Bronchial epithelial cell (primary cell): ENCODE measurements around the gene CTDSPL2. TPM values are rescaled to one million over a fixed set of nuclear protein-coding genes. Genes with fewer than 3 reads are reported as not detected.
"Not testable (repeated sequence)": the region's sequence is repeated elsewhere in the genome, so short reads cannot be mapped to it uniquely, and the experiment has no call there.

ENCODE experiments used
- DNase-seq: peaks from one replicate; pipeline ENCODE4 v3.0.0-alpha.2; 2010; ENCODE audit warnings: low read depth
- FAIRE-seq: peaks from 2 replicates; lab custom pipeline; 2011; peaks lifted over from hg19 to GRCh38; lab: Jason Lieb, UNC
- H3K27me3 ChIP-seq: 2 replicates; pipeline ENCODE4 v1.5.1; 2011; ENCODE audit warnings: low read length; ENCODE audit not compliant: control insufficient read depth, insufficient read depth
- H3K36me3 ChIP-seq: 2 replicates; pipeline ENCODE4 v1.5.1; 2011; ENCODE audit warnings: low read length; ENCODE audit not compliant: control insufficient read depth, insufficient read depth
- H3K4me3 ChIP-seq: 2 replicates; pipeline ENCODE4 v1.5.1; 2011; ENCODE audit warnings: mild to moderate bottlenecking, low read depth, low read length, control low read depth
- total RNA-seq: library from RNA; depleted of rRNA; stranded (reverse); fragments of >200 nt; gene quantifications from 2 replicates; pipeline ENCODE4 v1.2.1, GENCODE V29; 2014
- TF ChIP-seq, protein P1 (sequence below): IDR thresholded peaks from 2 replicates; pipeline ENCODE4 v1.5.1; 2011; ENCODE audit warnings: mild to moderate bottlenecking, moderate library complexity, low read length, control low read depth, inconsistent platforms; ENCODE audit not compliant: insufficient read depth, severe bottlenecking

CTDSPL2 gene
- total RNA-seq, 1 donor from 2014 or later: 49.0 TPM

DNA sequence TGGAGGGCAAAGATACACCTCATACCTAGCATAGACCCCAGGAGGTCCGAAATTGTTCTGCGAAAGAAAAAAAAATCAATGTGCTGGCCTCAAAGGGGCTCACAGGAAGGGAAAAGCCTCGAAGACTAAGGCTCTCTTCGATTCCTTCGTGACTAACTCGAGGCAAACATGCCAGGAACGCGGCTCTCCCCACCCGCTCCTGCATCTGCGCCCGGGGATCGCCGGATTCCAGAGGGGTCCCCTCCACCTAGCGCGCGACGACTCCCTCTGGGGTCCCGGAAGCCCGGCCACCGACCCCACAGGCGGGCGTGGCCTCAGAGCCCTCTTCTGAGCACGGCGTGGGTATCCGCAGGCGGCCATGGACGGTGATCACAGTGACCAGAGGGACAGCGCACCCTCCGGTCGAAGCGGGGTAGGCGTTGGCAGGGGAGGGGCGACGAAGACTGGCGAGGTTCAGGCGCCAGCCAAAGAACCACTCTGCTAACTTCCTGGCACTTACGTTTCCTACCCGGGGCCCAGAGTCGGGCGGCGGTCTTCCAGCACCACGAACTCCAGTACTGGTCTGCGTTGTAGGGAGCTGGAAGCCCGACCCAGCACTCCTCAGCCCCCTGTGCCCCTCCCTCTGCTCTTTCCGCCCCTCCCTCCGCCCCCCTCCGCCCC lies 109.0 kb downstream of the CTDSPL2 start:
- DNase-seq: peak; percentile 76
- peaks cover 4% of the 10 kb centered on the region for H3K36me3 ChIP-seq
- H3K27me3 ChIP-seq: no peaks in the 10 kb centered on the region
- H3K4me3 ChIP-seq: peak overlapping the region; percentile 93
- TF ChIP-seq, protein P1, sequence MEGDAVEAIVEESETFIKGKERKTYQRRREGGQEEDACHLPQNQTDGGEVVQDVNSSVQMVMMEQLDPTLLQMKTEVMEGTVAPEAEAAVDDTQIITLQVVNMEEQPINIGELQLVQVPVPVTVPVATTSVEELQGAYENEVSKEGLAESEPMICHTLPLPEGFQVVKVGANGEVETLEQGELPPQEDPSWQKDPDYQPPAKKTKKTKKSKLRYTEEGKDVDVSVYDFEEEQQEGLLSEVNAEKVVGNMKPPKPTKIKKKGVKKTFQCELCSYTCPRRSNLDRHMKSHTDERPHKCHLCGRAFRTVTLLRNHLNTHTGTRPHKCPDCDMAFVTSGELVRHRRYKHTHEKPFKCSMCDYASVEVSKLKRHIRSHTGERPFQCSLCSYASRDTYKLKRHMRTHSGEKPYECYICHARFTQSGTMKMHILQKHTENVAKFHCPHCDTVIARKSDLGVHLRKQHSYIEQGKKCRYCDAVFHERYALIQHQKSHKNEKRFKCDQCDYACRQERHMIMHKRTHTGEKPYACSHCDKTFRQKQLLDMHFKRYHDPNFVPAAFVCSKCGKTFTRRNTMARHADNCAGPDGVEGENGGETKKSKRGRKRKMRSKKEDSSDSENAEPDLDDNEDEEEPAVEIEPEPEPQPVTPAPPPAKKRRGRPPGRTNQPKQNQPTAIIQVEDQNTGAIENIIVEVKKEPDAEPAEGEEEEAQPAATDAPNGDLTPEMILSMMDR: peak; percentile 66
- no peak for FAIRE-seq

DNA sequence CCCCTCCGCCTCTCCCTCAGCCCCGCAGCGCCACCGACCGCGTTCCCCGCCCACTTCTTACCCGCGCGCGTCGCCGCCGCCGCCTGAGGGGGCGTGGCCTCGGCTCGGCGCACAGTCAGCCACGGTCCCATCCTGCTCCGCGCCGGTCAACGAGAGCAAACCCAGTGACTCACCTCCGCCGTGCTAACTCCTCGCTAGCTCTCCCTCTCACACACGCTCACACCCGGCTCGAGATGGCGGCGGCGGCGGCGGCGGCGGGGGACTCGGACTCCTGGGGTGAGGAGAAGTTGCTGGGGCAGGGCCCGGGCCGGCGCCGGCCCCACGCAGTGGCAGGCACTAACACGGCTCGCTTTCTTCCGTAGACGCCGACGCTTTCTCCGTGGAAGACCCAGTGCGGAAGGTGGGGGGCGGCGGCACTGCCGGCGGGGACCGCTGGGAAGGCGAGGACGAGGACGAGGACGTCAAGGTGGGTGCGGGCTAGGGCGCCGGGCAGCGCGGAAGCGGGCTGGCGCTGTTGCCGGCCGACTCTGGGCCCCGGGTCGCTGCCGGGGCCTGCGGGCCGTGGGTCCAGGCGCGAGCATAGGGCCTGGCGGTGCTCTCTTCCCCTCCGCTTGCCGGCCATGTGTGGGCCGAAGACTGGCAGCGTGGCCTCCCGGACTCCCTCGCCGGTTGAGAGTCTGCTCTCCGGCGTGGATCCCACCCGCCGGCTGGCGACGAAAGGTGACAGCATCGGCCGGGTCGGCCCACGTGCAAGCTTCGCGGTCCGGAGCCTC lies 109.7 kb downstream of the CTDSPL2 start, which contains the start of gene EIF3J:
EIF3J (plus strand) TSS at position 186 of the 773 bp plus-strand sequence; CDS start at position 234, 48 bp downstream.
- peak within 1 kb of the TSS; percentile 93 for H3K4me3 ChIP-seq
- TF ChIP-seq, protein P1: no peak
- peaks cover 4% of the 10 kb centered on the region for H3K36me3 ChIP-seq
- FAIRE-seq (no peak), DNase-seq (peak; percentile 92)
- no peaks in the 10 kb centered on the region for H3K27me3 ChIP-seq

DNA sequence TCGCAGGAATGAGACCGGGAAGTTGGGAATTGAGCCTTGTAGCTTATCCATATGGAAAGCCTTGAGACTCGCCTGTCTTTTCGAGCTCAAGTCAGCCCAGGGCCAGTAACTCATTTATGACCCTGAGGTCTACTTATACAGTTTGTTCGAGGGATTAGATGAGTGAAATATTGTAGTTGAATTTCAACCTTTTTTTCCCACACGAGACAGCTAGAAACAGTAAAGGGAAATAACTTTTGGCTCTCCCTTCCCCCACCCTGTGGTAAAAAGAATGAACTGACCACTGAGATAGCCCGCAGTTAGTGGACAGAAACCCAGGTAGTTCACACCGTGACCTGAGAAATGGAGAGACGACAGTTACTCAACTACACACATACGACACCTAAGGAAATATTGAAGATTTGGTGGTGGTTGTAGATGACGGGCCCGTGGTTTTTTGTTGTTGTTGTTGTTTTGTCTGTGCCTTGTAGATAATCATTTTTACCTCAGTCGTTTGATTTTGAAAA lies 110.4 kb downstream of the CTDSPL2 start:
- TF ChIP-seq, protein P1: no peak
- no peak for FAIRE-seq
- peak overlapping the region; percentile 93 for H3K4me3 ChIP-seq
- peaks cover 4% of the 10 kb centered on the region for H3K36me3 ChIP-seq
- DNase-seq: peak; percentile 30
- no peaks in the 10 kb centered on the region for H3K27me3 ChIP-seq

DNA sequence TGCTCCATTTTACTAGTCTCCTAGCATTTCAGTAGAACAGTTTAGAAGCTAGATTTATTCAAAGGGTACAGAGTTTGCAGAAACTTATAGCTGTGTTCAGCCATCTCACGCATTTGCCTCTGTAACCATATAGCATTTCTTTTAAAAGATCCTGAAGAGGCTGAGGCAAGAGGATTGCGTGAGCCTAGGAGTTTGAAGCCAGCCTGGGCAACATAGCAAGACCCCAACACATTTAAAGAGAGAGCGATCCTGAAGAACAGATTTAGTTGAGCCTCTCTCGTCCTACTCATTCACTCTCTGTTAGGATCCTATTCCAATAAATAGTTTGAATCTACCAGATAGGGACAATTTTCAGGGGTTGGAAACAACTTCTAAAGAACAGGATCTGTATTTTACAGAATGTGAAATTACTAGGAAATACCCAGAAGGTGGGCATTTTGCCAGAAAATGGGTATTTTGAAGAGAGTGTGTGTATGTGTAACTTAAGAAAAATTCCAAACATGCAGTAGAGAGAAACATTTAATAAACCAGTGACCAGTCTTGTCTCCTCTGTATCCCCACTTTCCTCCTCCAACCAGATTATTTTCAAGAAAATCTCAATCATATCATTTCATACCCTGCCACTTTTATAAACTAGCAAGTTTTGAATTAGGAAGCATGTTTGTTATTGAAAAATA lies 114.0 kb downstream of the CTDSPL2 start:
- peak; percentile 33 for DNase-seq
- Histone ChIP-seq H3K27me3 (no peaks in the 10 kb centered on the region), H3K36me3 (no peaks in the 10 kb centered on the region), H3K4me3 (no peak overlapping the region)
- no peak for FAIRE-seq
- TF ChIP-seq, protein P1: no peak

DNA sequence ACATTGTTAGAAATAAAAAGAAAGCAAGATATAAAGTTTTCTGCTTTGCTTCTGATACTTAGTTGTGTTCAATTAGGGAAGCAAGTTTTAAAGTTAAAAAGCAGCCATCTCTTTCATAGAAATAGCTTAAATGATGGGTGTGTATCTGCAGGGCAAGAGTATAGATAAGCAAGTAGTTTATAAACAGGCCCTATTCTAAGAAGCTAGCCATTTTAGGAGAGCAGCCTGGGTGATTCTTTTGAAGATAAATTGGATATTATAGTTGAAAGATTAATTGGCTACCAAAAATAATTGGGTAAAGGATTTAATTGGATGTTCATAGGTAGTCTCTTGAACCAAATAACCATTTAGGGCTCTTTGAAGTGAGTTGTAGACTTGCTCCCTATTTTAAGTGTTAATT lies 115.2 kb downstream of the CTDSPL2 start:
- Histone ChIP-seq H3K36me3 (no peaks in the 10 kb centered on the region), H3K27me3 (no peaks in the 10 kb centered on the region), H3K4me3 (no peak overlapping the region)
- DNase-seq: no peak
- no peak for FAIRE-seq
- TF ChIP-seq, protein P1: no peak

DNA sequence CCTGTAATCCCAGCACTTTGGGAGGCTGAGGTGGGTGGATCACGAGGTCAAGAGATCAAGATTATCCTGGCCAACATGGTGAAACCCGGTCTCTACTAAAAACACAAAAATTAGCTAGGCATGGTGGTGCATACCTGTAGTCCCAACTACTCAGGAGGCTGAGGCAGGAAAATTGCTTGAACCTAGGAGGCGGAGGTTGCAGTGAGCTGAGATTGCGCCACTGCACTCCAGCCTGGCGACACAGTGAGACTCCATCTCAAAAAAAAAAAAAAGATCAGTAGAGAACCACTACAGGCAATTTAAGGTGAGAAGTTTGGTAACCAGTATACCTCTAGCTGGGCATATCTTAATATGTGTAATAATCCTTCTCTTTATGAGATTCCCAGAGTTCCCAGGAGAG lies 117.3 kb downstream of the CTDSPL2 start:
- not testable (repeated sequence) for H3K4me3 ChIP-seq, DNase-seq, FAIRE-seq, H3K36me3 ChIP-seq, H3K27me3 ChIP-seq
